GDM1 (cell line): ENCODE results near the gene FUT7.
A peak's percentile ranks its signal among the peaks of the same experiment; 100 is the strongest.

ENCODE experiments used
- DNase-seq: peaks from one replicate; lab custom pipeline; 2025; lab: John Stamatoyannopoulos, UW

FUT7 gene

GRCh38 chr9:137049544-137050449 lies 17.9 kb upstream of the FUT7 start:
- peak; percentile 40 for DNase-seq

GRCh38 chr9:137048655-137049543 lies 17.0 kb upstream of the FUT7 start:
- no peak for DNase-seq

GRCh38 chr9:137046088-137046787 lies 14.3 kb upstream of the FUT7 start, which contains the start of gene NPDC1:
Gene NPDC1 (minus strand): TSS chr9:137046177. CDS start chr9:137045989, 188 bp downstream.
- peak; percentile 73 for DNase-seq

- no peak for DNase-seq
These were observed 13.6 kb upstream of the FUT7 start for GRCh38 chr9:137045294-137046087.

- no peak for DNase-seq
These were observed 12.8 kb upstream of the FUT7 start for GRCh38 chr9:137044502-137045177.

GRCh38 chr9:137044037-137044436 lies 12.1 kb upstream of the FUT7 start:
- DNase-seq: no peak

GRCh38 chr9:137042751-137043727 lies 11.2 kb upstream of the FUT7 start:
- DNase-seq: no peak

- DNase-seq: no peak
These were observed 9.2 kb upstream of the FUT7 start for GRCh38 chr9:137041124-137041523.

GRCh38 chr9:137040568-137040967 lies 8.7 kb upstream of the FUT7 start:
- DNase-seq: no peak

- DNase-seq: no peak
These were observed 7.9 kb upstream of the FUT7 start for GRCh38 chr9:137039611-137040366.

GRCh38 chr9:137038916-137039315 lies 7.0 kb upstream of the FUT7 start:
- no peak for DNase-seq

- no peak for DNase-seq
These were observed 5.6 kb upstream of the FUT7 start for GRCh38 chr9:137037483-137037882.

GRCh38 chr9:137037035-137037434 lies 5.1 kb upstream of the FUT7 start:
- DNase-seq: no peak

- no peak for DNase-seq
These were observed 4.0 kb upstream of the FUT7 start for GRCh38 chr9:137035937-137036336.

- DNase-seq: no peak
These were observed 3.6 kb upstream of the FUT7 start for GRCh38 chr9:137035507-137035834.

GRCh38 chr9:137034709-137035506 lies 3.0 kb upstream of the FUT7 start:
- DNase-seq: peak; percentile 80

GRCh38 chr9:137034039-137034708 lies 2.3 kb upstream of the FUT7 start:
- peak; percentile 76 for DNase-seq
